GM04504 (cell line): Measurements from ENCODE around the gene TOE1.
"Not testable (repeated sequence)": the region's sequence is repeated elsewhere in the genome, so short reads cannot be mapped to it uniquely, and the experiment has no call there.

Experiments used
- DNase-seq: peaks from one replicate; pipeline ENCODE4 v3.0.0-alpha.2; 2012; ENCODE audit warnings: low read depth

Gene TOE1

GRCh38 chr1:45339789-45340558, at the start of gene TOE1, which contains the start of gene MUTYH:
TSS of gene TOE1 (plus strand) at chr1:45340170. CDS start at chr1:45340253, 83 bp downstream.
TSS of gene MUTYH (minus strand) at chr1:45340440. CDS start at chr1:45334505, 5,935 bp downstream.
- DNase-seq: peak; percentile 69

- DNase-seq: not testable (repeated sequence)
These were observed 49.0 kb upstream of the TOE1 start for GRCh38 chr1:45291002-45291401.

GRCh38 chr1:45291716-45292115, 48.3 kb upstream of the TOE1 start:
- no peak for DNase-seq

- DNase-seq: no peak
These were observed 42.2 kb upstream of the TOE1 start for GRCh38 chr1:45297666-45298356.

GRCh38 chr1:45299296-45299695, 40.7 kb upstream of the TOE1 start:
- DNase-seq: no peak

- peak; percentile 44 for DNase-seq
These were observed 39.8 kb upstream of the TOE1 start for GRCh38 chr1:45299981-45300668.

GRCh38 chr1:45300669-45300997, 39.3 kb upstream of the TOE1 start:
- DNase-seq: no peak

- no peak for DNase-seq
These were observed 37.3 kb upstream of the TOE1 start for GRCh38 chr1:45302505-45303150.

- peak; percentile 94 for DNase-seq
These were observed 36.3 kb upstream of the TOE1 start for GRCh38 chr1:45303520-45304310.

GRCh38 chr1:45304311-45305081, 35.5 kb upstream of the TOE1 start:
- no peak for DNase-seq

- DNase-seq: no peak
These were observed 34.7 kb upstream of the TOE1 start for GRCh38 chr1:45305231-45305630.

- DNase-seq: no peak
These were observed 33.7 kb upstream of the TOE1 start for GRCh38 chr1:45306319-45306718.

GRCh38 chr1:45306905-45307304, 33.1 kb upstream of the TOE1 start:
- DNase-seq: no peak

GRCh38 chr1:45314266-45314665, 25.7 kb upstream of the TOE1 start:
- no peak for DNase-seq

GRCh38 chr1:45317166-45317565, 22.8 kb upstream of the TOE1 start:
- DNase-seq: no peak

GRCh38 chr1:45319761-45320160, 20.2 kb upstream of the TOE1 start:
- no peak for DNase-seq

GRCh38 chr1:45321444-45321843, 18.5 kb upstream of the TOE1 start:
- no peak for DNase-seq

- no peak for DNase-seq
These were observed 17.4 kb upstream of the TOE1 start for GRCh38 chr1:45322486-45323040.

- DNase-seq: no peak
These were observed 14.0 kb upstream of the TOE1 start for GRCh38 chr1:45325851-45326506.
